NB4 (cell line): ENCODE measurements around the gene BRD7.

Experiments used
- CTCF ChIP-seq: IDR thresholded peaks from one replicate; pipeline ENCODE4 v1.5.1; 2012; ENCODE audit warnings: low read depth, low read length
- POLR2A ChIP-seq: IDR thresholded peaks from 2 replicates; pipeline ENCODE4 v1.6.1; 2011; ENCODE audit warnings: mild to moderate bottlenecking; ENCODE audit not compliant: insufficient read length; ENCODE audit errors: extremely low read depth
- TF ChIP-seq, protein P1 (sequence below): IDR thresholded peaks from 2 replicates; pipeline ENCODE4 v1.6.1; 2011; ENCODE audit warnings: low read depth, low read length

- TF ChIP-seq POLR2A (no peak), CTCF (no peak)
- TF ChIP-seq, protein P1, sequence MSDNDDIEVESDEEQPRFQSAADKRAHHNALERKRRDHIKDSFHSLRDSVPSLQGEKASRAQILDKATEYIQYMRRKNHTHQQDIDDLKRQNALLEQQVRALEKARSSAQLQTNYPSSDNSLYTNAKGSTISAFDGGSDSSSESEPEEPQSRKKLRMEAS = no peak
Observed at GRCh38 chr16:50400312-50400966, 31.7 kb upstream of the BRD7 start.
